Natural killer cell (primary cell): ENCODE results near the gene TFR2. TPM values are rescaled to one million over a fixed set of nuclear protein-coding genes. Genes with fewer than 3 reads are reported as not detected.

Experiments
- ATAC-seq, 3 donors: fragments of 150-1000 bp in 2 of 3; fragments of 200-7000 bp in 1 of 3; cut with Tn5 transposase; 1 replicate in 1 of 3; 2 replicates in 2 of 3; pipeline ENCODE4 v1.10.0; 2021; ENCODE audit warnings: mild to moderate bottlenecking in 2 of 3, moderate library complexity in 2 of 3
- DNase-seq, 2 donors: peaks; one replicate each; pipeline versions ENCODE4 v3.0.0 to v3.0.0-alpha.2; 2013 to 2021; ENCODE audit warnings: mixed read lengths in 1 of 2
- H3K27ac ChIP-seq: one replicate; pipeline ENCODE4 v1.5.1; 2013; ENCODE audit warnings: mild to moderate bottlenecking, low read length
- H3K27me3 ChIP-seq: one replicate; pipeline ENCODE4 v1.6.1; 2013; ENCODE audit warnings: low read length; ENCODE audit not compliant: control insufficient read depth, insufficient read depth
- H3K36me3 ChIP-seq: one replicate; pipeline ENCODE4 v1.6.1; 2013; ENCODE audit warnings: low read length; ENCODE audit not compliant: control insufficient read depth, insufficient read depth
- H3K4me1 ChIP-seq: one replicate; pipeline ENCODE4 v1.6.1; 2013; ENCODE audit warnings: low read length; ENCODE audit not compliant: control insufficient read depth, insufficient read depth
- H3K4me3 ChIP-seq: one replicate; pipeline ENCODE4 v1.5.1; 2013; ENCODE audit warnings: low read length
- H3K9me3 ChIP-seq: one replicate; pipeline ENCODE4 v1.6.1; 2013; ENCODE audit warnings: low read length; ENCODE audit not compliant: control insufficient read depth, insufficient read depth
- H3K27ac Mint-ChIP-seq, 2 donors: one replicate each; pipeline ENCODE4 v1.8.0; 2022; ENCODE audit warnings: mild to moderate bottlenecking in 2 of 2, mixed read lengths in 2 of 2, moderate library complexity in 1 of 2
- H3K27me3 Mint-ChIP-seq, 2 donors: one replicate each; pipeline ENCODE4 v1.8.0; 2022; ENCODE audit warnings: low read depth in 2 of 2, mixed read lengths in 2 of 2
- H3K36me3 Mint-ChIP-seq: one replicate; pipeline ENCODE4 v1.8.0; 2022; ENCODE audit warnings: mixed read lengths
- H3K4me1 Mint-ChIP-seq, 2 donors: one replicate each; pipeline ENCODE4 v1.8.0; 2022; ENCODE audit warnings: mixed read lengths in 2 of 2
- H3K4me3 Mint-ChIP-seq: one replicate; pipeline ENCODE4 v1.8.0; 2022; ENCODE audit warnings: mild to moderate bottlenecking, moderate library complexity, mixed read lengths
- H3K9me3 Mint-ChIP-seq, 2 donors: one replicate each; pipeline ENCODE4 v1.8.0; 2022; ENCODE audit warnings: mixed read lengths in 2 of 2
- WGBS: methylation state at CpG from one replicate; pipeline ENCODE4 v1.1.7; 2013; ENCODE audit warnings: missing lambda C conversion rate; ENCODE audit not compliant: insufficient coverage; 5-methylcytosine and 5-hydroxymethylcytosine counted together
- intact Hi-C: fragments of 100-400 bp; cut with micrococcal nuclease; formaldehyde crosslinking; loops from one replicate; pipeline ENCODE4 v1.14.2; 2022
- total RNA-seq, 4 donors: library from RNA; stranded (reverse); fragments of 120-200 nt in 1 of 4; gene quantifications; one replicate each; pipeline versions ENCODE4 v1.2.3 to v1.2.4, GENCODE V29; 2013 to 2022
- TF ChIP-seq, protein P1 (sequence below): fragments of 200-600 bp; IDR thresholded peaks from one replicate; pipeline ENCODE4 v1.8.0; 2022; ENCODE audit warnings: antibody characterized with exemption

The TFR2 gene
- total RNA-seq, 3 donors from 2014 or later (not counting 1 experiment from before 2014, with no cell fraction given) = 9.8 to 13.8 (median 12.0) TPM

DNA sequence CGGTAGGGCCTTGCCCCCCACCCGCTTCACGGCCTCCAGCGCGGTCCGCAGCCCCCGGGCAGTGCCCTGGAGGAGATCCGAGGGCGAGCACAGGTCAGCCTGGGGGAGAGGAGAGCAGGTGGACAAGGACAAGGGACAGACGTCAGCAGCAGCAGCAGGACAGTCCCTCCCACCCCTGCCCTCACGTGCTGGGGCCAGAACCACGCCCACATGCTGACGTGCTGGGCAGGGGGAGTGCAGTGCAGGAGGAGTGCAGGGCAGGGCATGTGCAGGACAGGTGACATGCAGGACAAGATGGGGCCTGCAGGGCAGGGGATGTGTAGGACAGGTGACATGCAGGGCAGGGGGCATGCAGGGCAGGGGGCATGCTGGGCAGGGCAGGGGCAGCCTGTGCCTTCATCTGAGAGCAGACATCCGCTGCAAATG lies 66.1 kb downstream of the TFR2 start:
- no peaks in the 10 kb centered on the region for H3K9me3 Mint-ChIP-seq

DNA sequence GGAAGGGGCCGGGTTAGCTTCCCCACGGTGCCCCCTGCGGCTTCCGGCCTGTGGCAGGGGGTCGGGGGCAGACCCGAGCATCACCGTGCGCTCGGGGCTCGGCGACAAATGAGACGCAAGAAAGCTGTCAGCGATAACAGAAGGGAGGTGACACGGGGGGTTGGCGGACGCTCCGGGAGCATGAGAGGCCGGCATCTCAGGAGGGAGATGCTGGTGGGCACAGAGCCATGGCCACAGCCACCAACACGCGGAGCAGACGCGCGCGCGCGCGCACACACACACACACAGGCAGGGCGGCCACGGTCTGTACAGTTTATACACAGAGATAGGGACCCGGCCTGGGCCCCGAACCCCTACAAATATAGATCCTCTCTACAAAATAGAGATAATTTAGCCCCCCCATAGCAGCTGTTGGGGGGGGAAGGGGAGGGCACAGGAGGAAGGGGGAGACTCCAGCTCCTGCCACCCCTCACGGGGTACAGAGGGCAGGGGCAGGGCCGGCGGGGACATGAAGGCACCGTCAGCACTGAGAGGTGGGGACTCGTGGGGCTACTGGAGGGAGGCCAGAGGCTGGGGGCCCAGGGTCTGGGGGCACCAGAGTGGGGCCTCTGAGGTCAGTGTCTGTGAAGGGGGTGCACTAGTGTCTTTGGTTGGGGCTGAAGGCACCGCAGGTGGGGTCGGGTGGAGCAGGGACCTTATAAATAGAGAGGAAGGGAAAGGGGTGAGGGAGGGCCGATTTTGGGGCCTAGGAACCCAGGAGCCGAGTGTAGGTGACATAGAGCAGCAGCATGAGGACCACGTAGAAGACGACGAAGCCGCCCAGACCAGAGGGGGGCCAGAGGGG lies 66.8 kb downstream of the TFR2 start:
- Histone ChIP-seq H3K4me1 (peaks cover 17% of the 10 kb centered on the region), H3K27me3 (no peaks in the 10 kb centered on the region), H3K4me3 (no peak overlapping the region), H3K36me3 (peaks cover 58% of the 10 kb centered on the region), H3K9me3 (no peaks in the 10 kb centered on the region), H3K27ac (no peak overlapping the region)
- no peaks in the 10 kb centered on the region for H3K36me3 Mint-ChIP-seq
- no peaks in the 10 kb centered on the region for H3K27me3 Mint-ChIP-seq
- no peak for ATAC-seq
- H3K9me3 Mint-ChIP-seq = no peaks in the 10 kb centered on the region
- peak overlapping the region in 1 of 2 donors; percentile 14 for H3K27ac Mint-ChIP-seq
- H3K4me1 Mint-ChIP-seq = peaks cover 0 to 23% of the 10 kb centered on the region in 2 donors
- DNase-seq = no peak
- intact Hi-C loops = no loop called here
- no peak overlapping the region for H3K4me3 Mint-ChIP-seq
- TF ChIP-seq, protein P1, sequence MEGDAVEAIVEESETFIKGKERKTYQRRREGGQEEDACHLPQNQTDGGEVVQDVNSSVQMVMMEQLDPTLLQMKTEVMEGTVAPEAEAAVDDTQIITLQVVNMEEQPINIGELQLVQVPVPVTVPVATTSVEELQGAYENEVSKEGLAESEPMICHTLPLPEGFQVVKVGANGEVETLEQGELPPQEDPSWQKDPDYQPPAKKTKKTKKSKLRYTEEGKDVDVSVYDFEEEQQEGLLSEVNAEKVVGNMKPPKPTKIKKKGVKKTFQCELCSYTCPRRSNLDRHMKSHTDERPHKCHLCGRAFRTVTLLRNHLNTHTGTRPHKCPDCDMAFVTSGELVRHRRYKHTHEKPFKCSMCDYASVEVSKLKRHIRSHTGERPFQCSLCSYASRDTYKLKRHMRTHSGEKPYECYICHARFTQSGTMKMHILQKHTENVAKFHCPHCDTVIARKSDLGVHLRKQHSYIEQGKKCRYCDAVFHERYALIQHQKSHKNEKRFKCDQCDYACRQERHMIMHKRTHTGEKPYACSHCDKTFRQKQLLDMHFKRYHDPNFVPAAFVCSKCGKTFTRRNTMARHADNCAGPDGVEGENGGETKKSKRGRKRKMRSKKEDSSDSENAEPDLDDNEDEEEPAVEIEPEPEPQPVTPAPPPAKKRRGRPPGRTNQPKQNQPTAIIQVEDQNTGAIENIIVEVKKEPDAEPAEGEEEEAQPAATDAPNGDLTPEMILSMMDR = no peak
- WGBS = 96% methylated on average over 36 of the region's 44 CpGs

More for the DNA sequence above, 66.1 kb downstream of the TFR2 start:
- peak overlapping the region in 1 of 2 donors; percentile 14 for H3K27ac Mint-ChIP-seq
- intact Hi-C loops = no loop called here
- no peak for ATAC-seq
- Histone ChIP-seq H3K27me3 (no peaks in the 10 kb centered on the region), H3K27ac (no peak overlapping the region), H3K4me1 (peaks cover 11% of the 10 kb centered on the region), H3K9me3 (no peaks in the 10 kb centered on the region), H3K4me3 (no peak overlapping the region), H3K36me3 (peaks cover 65% of the 10 kb centered on the region)
- H3K36me3 Mint-ChIP-seq = no peaks in the 10 kb centered on the region
- 97% methylated on average over 14 of the region's 14 CpGs for WGBS
- H3K27me3 Mint-ChIP-seq = no peaks in the 10 kb centered on the region
- H3K4me1 Mint-ChIP-seq = peaks cover 0 to 20% of the 10 kb centered on the region in 2 donors
- H3K4me3 Mint-ChIP-seq = no peak overlapping the region
- DNase-seq = no peak
- TF ChIP-seq, protein P1 = no peak

DNA sequence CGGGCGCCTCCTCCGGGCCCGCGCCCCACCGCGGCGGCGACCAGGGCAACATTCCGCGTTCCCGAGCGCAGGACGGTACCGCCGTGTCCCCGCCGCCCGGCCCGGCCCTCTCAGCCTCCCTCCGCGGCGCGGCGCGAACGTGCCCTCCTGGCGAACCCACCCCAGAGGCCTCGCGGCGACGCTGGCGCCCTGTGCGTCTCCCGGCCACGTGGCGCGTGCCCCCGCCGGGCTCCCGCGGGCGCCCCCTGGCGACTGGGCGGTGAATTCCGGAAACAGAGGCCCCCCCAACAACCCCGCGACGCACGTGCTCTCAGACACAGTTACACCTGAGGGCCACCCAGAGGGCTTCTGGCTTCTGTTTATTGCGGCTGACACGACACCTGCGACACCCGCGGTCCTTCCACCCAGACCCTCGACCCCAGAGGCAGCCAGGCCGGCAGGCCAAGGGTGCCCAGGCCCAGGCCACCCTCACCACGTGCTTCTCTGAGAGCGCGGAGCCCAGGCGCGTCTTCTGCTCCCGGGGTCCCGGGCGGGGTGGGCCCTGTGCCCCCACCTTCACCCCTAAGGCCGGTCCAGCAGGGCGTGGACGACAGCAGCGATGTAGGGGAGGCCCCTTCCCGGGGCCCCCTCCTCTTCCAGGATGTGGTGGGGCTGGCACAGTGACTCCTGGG lies 67.5 kb downstream of the TFR2 start, which contains the start of gene SAP25:
SAP25 (minus strand) TSS at position 210 of the 671 bp plus-strand sequence; CDS start at position 52, 158 bp downstream.
- Mint-ChIP-seq H3K9me3 (no peaks in the 10 kb centered on the region), H3K36me3 (no peaks in the 10 kb centered on the region), H3K27me3 (no peaks in the 10 kb centered on the region), H3K27ac (peak within 1 kb of the TSS in 1 of 2 donors; percentile 14), H3K4me3 (no peak within 1 kb of the TSS), H3K4me1 (peaks cover 7 to 30% of the 10 kb centered on the region in 2 donors)
- Histone ChIP-seq H3K9me3 (no peaks in the 10 kb centered on the region), H3K4me3 (no peak within 1 kb of the TSS), H3K4me1 (peaks cover 24% of the 10 kb centered on the region), H3K36me3 (peaks cover 54% of the 10 kb centered on the region), H3K27me3 (no peaks in the 10 kb centered on the region), H3K27ac (no peak within 1 kb of the TSS)
- 96% methylated on average over 70 of the region's 70 CpGs for WGBS
- ATAC-seq = no peak
- TF ChIP-seq, protein P1 = no peak
- no peak for DNase-seq
- intact Hi-C loops = no loop called here
